HCT116 (cell line): ENCODE results near the gene GPR34.

Experiments used
- CTCF ChIP-seq, 3 experiments: fragments of 200-600 bp in 1 of 3; sonication (generic) in 1 of 3; IDR thresholded peaks in 2 of 3; conservative IDR thresholded peaks in 1 of 3; 2 replicates each; pipeline ENCODE4 v1.5.1; 2012 to 2017; ENCODE audit warnings: low read depth in 2 of 3, low read length in 2 of 3, antibody characterized with exemption in 1 of 3, borderline replicate concordance in 1 of 3, control low read depth in 1 of 3, mild to moderate bottlenecking in 1 of 3, mixed read lengths in 1 of 3, mixed run types in 1 of 3, moderate library complexity in 1 of 3; ENCODE audit not compliant: insufficient read depth in 1 of 3
- JUND ChIP-seq: IDR thresholded peaks from 2 replicates; pipeline ENCODE4 v1.6.1; 2012
- MAX ChIP-seq: IDR thresholded peaks from 2 replicates; pipeline ENCODE4 v1.6.1; 2012
- POLR2A ChIP-seq: IDR thresholded peaks from 2 replicates; pipeline ENCODE4 v1.7.0; 2011; ENCODE audit warnings: borderline replicate concordance; ENCODE audit not compliant: insufficient read depth, insufficient read length; ENCODE audit errors: extremely low read depth
- POLR2AphosphoS5 ChIP-seq: IDR thresholded peaks from 2 replicates; pipeline ENCODE4 v1.6.1; 2011; ENCODE audit warnings: mild to moderate bottlenecking, low read depth, low read length, moderate library complexity
- RAD21 ChIP-seq: IDR thresholded peaks from 2 replicates; pipeline ENCODE4 v1.6.1; 2012; ENCODE audit warnings: low read depth, mild to moderate bottlenecking
- REST ChIP-seq: IDR thresholded peaks from 2 replicates; pipeline ENCODE4 v1.6.1; 2012; ENCODE audit warnings: low read depth
- SRF ChIP-seq: IDR thresholded peaks from 2 replicates; pipeline ENCODE4 v1.6.1; 2012; ENCODE audit warnings: low read depth

DNA sequence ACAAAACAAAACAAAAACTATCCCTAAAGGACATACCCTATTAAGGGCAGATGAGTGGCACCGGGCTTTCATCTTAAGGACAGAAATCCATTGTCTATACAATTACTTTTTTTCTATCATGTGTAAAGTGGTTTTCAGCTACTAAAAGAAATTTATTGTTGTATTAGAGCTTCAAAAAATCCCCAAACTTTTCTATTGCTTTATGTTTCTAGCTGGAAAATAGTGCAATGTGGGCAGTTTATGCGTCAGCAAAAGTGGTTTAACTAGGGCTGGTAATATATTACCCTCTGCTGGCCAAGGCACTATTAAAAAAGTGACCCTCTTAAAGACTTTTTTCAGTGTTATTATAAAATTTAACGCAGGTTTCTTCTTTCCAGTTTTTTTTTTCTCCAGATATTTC lies 19.7 kb downstream of the GPR34 start:
- TF ChIP-seq SRF (no peak), MAX (no peak), RAD21 (no peak), POLR2A (no peak), CTCF (IDR thresholded peaks at IDR 0.05 in 2 of 3, conservative IDR thresholded peaks at IDR 0.05 in 1 of 3; ENCODE audit: borderline replicate concordance in 1 of 3, insufficient read depth in 1 of 3, low read depth in 2 of 3, low read length in 2 of 3) (no peak), REST (no peak), POLR2AphosphoS5 (no peak), JUND (no peak)
